Thoracic aorta (tissue), 2 donors: ENCODE results near the gene NUSAP1. TPM values are rescaled to one million over a fixed set of nuclear protein-coding genes. Genes with fewer than 3 reads are reported as not detected.
A peak's percentile ranks its signal among the peaks of the same experiment; 100 is the strongest.

Experiments used
- ATAC-seq: fragments of 150-250 bp; one replicate; pipeline ENCODE4 v1.8.0; 2017; ENCODE audit warnings: low read depth; ENCODE audit not compliant: insufficient number of reproducible peaks, low FRiP score
- DNase-seq: peaks from one replicate; pipeline ENCODE4 v3.0.0-alpha.2; 2020; ENCODE audit warnings: low spot score
- H3K27ac ChIP-seq, 2 donors: fragments of 200-600 bp; sonication (generic); 1 replicate in 1 of 2; 2 replicates in 1 of 2; pipeline ENCODE4 v1.5.1; 2016; ENCODE audit warnings: mild to moderate bottlenecking in 2 of 2, moderate library complexity in 2 of 2
- H3K27me3 ChIP-seq: fragments of 200-600 bp; sonication (generic); replicated peaks from 2 replicates; pipeline ENCODE4 v1.6.0; 2016; ENCODE audit warnings: mild to moderate bottlenecking; ENCODE audit not compliant: insufficient read depth
- H3K36me3 ChIP-seq: fragments of 200-600 bp; sonication (generic); one replicate; pipeline ENCODE4 v1.5.1; 2016
- H3K4me1 ChIP-seq, 2 donors: fragments of 200-600 bp; sonication (generic); 1 replicate in 1 of 2; 2 replicates in 1 of 2; pipeline versions ENCODE4 v1.5.1 to v1.6.0; 2016; ENCODE audit warnings: low read depth in 2 of 2, mild to moderate bottlenecking in 1 of 2; ENCODE audit not compliant: control insufficient read depth in 1 of 2
- H3K4me3 ChIP-seq: fragments of 200-600 bp; sonication (generic); 2 replicates; pipeline ENCODE4 v1.5.1; 2016; ENCODE audit warnings: mild to moderate bottlenecking
- H3K9me3 ChIP-seq: fragments of 200-600 bp; sonication (generic); 2 replicates; pipeline ENCODE4 v1.5.1; 2016
- total RNA-seq, 2 donors: library from RNA; depleted of rRNA; stranded (reverse); fragments of >200 nt; gene quantifications; one replicate each; pipeline versions ENCODE4 v1.1.0 to v1.2.3, GENCODE V29; 2016
- TF ChIP-seq, protein P1 (sequence below): fragments of 200-600 bp; sonication (generic); IDR thresholded peaks from one replicate; pipeline ENCODE4 v1.5.1; 2019; ENCODE audit warnings: antibody characterized with exemption

NUSAP1 gene
- total RNA-seq, 2 donors from 2014 or later: 1.4 to 5.7 TPM

DNA sequence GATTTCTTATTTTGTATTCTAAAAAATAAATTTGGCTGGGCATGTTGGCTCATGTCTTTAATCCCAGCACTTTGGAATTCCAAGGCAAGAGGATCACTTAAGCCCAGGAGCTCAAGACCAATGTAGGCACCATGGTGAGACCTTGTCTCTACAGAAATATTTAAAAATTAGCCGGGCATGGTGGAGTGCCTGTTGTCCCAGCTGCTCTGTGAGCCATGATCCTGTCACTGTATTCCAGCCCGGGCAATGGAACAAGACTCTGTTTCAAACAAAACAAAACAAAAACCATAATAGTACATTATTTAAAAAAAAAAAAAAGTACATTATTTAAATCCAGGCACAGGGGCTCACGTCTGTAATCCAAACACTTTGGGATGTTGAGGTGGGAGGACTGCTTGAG, 78.8 kb downstream of the NUSAP1 start:
- TF ChIP-seq, protein P1, sequence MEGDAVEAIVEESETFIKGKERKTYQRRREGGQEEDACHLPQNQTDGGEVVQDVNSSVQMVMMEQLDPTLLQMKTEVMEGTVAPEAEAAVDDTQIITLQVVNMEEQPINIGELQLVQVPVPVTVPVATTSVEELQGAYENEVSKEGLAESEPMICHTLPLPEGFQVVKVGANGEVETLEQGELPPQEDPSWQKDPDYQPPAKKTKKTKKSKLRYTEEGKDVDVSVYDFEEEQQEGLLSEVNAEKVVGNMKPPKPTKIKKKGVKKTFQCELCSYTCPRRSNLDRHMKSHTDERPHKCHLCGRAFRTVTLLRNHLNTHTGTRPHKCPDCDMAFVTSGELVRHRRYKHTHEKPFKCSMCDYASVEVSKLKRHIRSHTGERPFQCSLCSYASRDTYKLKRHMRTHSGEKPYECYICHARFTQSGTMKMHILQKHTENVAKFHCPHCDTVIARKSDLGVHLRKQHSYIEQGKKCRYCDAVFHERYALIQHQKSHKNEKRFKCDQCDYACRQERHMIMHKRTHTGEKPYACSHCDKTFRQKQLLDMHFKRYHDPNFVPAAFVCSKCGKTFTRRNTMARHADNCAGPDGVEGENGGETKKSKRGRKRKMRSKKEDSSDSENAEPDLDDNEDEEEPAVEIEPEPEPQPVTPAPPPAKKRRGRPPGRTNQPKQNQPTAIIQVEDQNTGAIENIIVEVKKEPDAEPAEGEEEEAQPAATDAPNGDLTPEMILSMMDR: no peak

DNA sequence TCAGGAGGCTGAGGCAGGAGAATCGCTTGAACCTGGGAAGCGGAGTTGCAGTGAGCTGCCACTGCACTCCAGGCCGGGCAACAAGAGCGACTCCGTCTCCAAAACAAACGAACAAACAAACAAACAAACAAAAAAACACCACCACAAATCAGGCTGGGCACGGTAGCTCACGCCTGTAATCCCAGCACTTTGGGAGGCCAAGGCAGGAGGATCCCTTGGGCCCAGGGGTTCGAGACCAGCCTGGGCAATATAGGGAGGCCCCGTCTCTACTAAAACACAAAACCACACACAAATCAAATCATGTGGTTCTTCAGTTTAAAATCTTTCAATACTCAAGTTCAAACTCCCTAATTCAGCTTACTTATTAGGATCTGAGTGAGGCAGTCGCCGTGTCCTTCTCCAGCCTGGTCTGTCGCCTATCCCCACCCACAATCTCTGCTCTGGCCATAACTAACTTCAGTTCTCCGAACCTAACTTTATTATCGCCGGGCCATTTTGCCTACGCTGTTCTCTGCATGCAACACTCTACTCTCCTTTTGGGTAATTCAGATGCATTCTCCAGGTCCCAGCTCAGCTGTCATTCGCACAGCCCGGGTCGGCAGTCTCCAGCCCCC, 83.6 kb downstream of the NUSAP1 start:
- Histone ChIP-seq H3K27me3 (no peaks in the 10 kb centered on the region), H3K27ac (peak overlapping the region; percentile 59 to 68), H3K36me3 (no peaks in the 10 kb centered on the region), H3K4me3 (peak overlapping the region; percentile 99), H3K9me3 (no peaks in the 10 kb centered on the region), H3K4me1 (peaks cover 11 to 18% of the 10 kb centered on the region in 2 donors)
- peak; percentile 33 for ATAC-seq
- TF ChIP-seq, protein P1: no peak
- no peak for DNase-seq

More for the DNA sequence above, 78.8 kb downstream of the NUSAP1 start:
- H3K4me3 ChIP-seq: no peak overlapping the region
- H3K9me3 ChIP-seq: no peaks in the 10 kb centered on the region
- peaks cover 0 to 5% of the 10 kb centered on the region in 2 donors for H3K4me1 ChIP-seq
- H3K27me3 ChIP-seq: no peaks in the 10 kb centered on the region
- DNase-seq (no peak), ATAC-seq (no peak)
- H3K27ac ChIP-seq: no peak overlapping the region
- H3K36me3 ChIP-seq: no peaks in the 10 kb centered on the region

DNA sequence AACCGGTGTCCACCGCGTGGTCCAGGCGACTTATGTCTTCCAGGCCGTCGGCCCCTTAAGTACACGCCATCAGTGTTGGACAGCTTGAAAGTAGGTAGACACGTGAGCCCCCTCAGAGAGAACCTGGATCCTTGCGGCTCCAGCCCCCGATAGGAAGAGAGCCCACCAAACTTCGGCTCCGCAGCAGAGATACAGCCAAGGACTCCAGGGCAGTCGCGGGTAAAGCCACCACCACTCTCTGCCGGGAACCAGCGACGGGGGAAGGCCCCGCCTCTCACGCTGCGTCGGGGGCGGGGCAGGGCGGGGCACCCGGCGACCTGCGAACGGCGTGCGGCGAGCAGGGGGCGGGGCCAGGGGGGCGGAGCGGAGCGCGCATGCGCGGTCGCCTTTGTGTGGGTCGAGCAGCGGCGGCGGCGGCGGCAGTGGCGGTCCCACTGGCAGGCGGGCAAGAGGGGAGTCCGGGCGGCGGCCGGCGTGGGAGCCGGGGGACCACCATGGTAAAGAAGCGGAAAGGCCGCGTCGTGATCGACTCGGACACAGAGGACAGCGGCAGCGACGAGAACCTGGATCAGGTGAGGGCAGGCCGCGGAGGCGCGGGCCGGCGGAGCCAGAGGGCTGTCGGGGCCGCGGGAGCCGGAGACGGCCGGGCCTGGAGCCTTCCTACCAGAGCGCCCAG, 84.2 kb downstream of the NUSAP1 start, which contains the start of gene RTF1:
RTF1 (plus strand) TSS at position 354 of the 676 bp plus-strand sequence; CDS start at position 375, 21 bp downstream.
- ATAC-seq (peak; percentile 95), DNase-seq (peak; percentile 54)
- Histone ChIP-seq H3K4me1 (peaks cover 11 to 18% of the 10 kb centered on the region in 2 donors), H3K4me3 (peak within 1 kb of the TSS; percentile 99), H3K27me3 (no peaks in the 10 kb centered on the region), H3K36me3 (no peaks in the 10 kb centered on the region), H3K9me3 (no peaks in the 10 kb centered on the region), H3K27ac (peak within 1 kb of the TSS; percentile 59 to 68)
- TF ChIP-seq, protein P1: no peak

DNA sequence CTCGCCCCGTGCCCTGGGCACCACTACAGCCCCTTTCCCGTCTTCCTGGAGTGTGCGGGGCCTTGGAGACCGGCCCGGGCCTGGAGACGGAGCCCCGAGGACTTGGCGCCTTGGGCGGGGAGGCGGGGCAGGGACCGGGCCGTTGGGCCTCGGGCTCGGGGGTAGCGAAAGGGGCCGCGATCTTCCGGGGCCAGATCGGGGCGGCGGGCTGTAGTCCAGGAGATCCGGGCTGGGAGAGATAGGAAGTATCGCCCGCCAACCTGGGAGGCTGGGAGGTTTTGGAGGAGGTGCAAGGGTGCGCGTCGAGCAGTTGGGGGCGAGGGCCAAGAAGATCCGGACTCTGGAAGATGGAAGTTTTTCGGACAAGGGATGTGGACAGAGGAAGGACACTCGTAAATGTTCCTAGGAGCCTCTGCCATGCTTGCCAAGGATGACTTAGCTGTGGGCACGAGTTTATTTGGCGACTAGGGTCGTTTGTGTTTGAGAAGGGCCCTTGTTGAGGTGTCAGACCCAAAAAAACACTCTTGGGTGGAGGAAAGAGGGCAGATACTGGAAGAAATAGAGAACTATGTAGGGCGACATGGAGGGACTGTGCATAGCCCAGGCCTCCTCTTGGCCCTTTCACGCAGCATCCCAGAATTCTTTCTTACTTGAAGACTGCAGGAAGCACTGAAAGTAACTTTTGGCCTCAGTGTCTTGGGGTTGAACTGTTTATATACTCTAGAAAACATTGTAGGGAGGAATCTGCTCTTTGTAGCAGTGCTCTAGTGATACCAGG, 84.9 kb downstream of the NUSAP1 start:
- H3K9me3 ChIP-seq: no peaks in the 10 kb centered on the region
- peak overlapping the region; percentile 59 to 68 for H3K27ac ChIP-seq
- H3K4me1 ChIP-seq: peaks cover 11 to 18% of the 10 kb centered on the region in 2 donors
- H3K27me3 ChIP-seq: no peaks in the 10 kb centered on the region
- TF ChIP-seq, protein P1: no peak
- DNase-seq (no peak), ATAC-seq (no peak)
- peak overlapping the region; percentile 99 for H3K4me3 ChIP-seq
- H3K36me3 ChIP-seq: no peaks in the 10 kb centered on the region
